ENCODE data around the gene BCL6B. TPM values are rescaled to one million over a fixed set of nuclear protein-coding genes. Genes with fewer than 3 reads are reported as not detected.
"Not testable (repeated sequence)": the region's sequence is repeated elsewhere in the genome, so short reads cannot be mapped to it uniquely, and the experiment has no call there.

BCL6B gene
- polyA plus RNA-seq, 3 donors, result 0.06 TPM; not detected in 2

- WGBS (ENCODE audit: insufficient coverage), result no CpG with 5 or more reads among the region's 3 CpGs
- no peak overlapping the region for H3K27ac Mint-ChIP-seq
- H3K4me3 ChIP-seq (replicated peaks in 1 of 3; ENCODE audit: low read depth in 2 of 3, low read length in 3 of 3), result no peak overlapping the region
- H3K9me3 Mint-ChIP-seq, result peaks cover 0 to 3% (median 0%) of the 10 kb centered on the region in 7 donors
- no peak for DNase-seq
- H3K27ac ChIP-seq (ENCODE audit: low read depth in 1 of 2, low read length in 2 of 2), result no peak overlapping the region
- no peak overlapping the region for H3K4me3 Mint-ChIP-seq
- no peaks in the 10 kb centered on the region for H3K4me1 Mint-ChIP-seq
- no peak overlapping the region for H3K9ac ChIP-seq (ENCODE audit: insufficient read depth, low read length, poor library complexity, severe bottlenecking)
- H3K27me3 Mint-ChIP-seq (ENCODE audit: low read depth in 3 of 3), result peaks cover 0 to 3% (median 0%) of the 10 kb centered on the region in 3 donors
- H3K9me3 ChIP-seq (replicated peaks in 1 of 2; ENCODE audit: control insufficient read depth in 1 of 2, insufficient read depth in 1 of 2, low read length in 2 of 2), result no peaks in the 10 kb centered on the region
- H2AFZ ChIP-seq (ENCODE audit: insufficient read depth, low read depth, low read length, poor library complexity, severe bottlenecking), result no peak overlapping the region
- no peaks in the 10 kb centered on the region for H4K20me1 ChIP-seq (ENCODE audit: insufficient read depth, low read length)
- TF ChIP-seq, protein P1, sequence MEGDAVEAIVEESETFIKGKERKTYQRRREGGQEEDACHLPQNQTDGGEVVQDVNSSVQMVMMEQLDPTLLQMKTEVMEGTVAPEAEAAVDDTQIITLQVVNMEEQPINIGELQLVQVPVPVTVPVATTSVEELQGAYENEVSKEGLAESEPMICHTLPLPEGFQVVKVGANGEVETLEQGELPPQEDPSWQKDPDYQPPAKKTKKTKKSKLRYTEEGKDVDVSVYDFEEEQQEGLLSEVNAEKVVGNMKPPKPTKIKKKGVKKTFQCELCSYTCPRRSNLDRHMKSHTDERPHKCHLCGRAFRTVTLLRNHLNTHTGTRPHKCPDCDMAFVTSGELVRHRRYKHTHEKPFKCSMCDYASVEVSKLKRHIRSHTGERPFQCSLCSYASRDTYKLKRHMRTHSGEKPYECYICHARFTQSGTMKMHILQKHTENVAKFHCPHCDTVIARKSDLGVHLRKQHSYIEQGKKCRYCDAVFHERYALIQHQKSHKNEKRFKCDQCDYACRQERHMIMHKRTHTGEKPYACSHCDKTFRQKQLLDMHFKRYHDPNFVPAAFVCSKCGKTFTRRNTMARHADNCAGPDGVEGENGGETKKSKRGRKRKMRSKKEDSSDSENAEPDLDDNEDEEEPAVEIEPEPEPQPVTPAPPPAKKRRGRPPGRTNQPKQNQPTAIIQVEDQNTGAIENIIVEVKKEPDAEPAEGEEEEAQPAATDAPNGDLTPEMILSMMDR (IDR thresholded peaks at IDR 0.05), result no peak
- no peak overlapping the region for H3K4me2 ChIP-seq (replicated peaks; ENCODE audit: extremely low read depth, low read length, poor library complexity, severe bottlenecking)
- H3K36me3 Mint-ChIP-seq, result no peaks in the 10 kb centered on the region
- no peaks in the 10 kb centered on the region for H3K27me3 ChIP-seq (ENCODE audit: control insufficient read depth in 2 of 2, insufficient read depth in 2 of 2, low read length in 2 of 2)
- no peaks in the 10 kb centered on the region for H3K36me3 ChIP-seq (replicated peaks in 1 of 2; ENCODE audit: control insufficient read depth in 1 of 2, insufficient read depth in 2 of 2, low read length in 2 of 2)
- H3K79me2 ChIP-seq (ENCODE audit: insufficient read depth, low read length), result no peaks in the 10 kb centered on the region
- H3K4me1 ChIP-seq (ENCODE audit: control insufficient read depth in 1 of 2, insufficient read depth in 2 of 2, low read length in 2 of 2), result no peaks in the 10 kb centered on the region
- intact Hi-C loops (cut with micrococcal nuclease), result no loop called here
Observed at GRCh38 chr17:6986676-6987075, 36.2 kb upstream of the BCL6B start.

DNA sequence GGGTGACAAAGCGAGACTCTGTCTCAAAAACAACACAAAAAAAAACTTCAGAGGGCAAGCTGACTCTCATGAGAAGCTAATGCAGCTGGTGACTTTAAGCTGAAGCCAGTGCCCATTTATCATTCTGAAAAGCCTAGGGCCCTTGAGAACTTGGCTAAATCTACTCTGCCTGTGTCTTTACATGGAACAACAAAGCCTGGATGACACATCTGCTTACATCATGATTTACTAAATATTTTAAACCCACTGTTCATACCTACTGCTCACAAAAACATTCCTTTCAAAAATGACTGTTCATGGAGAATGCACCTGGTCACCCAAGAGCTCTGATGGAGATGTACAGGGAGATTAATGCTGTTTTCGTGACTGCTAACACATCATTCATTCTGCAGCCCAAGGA is 33.1 kb upstream of the BCL6B start:
- Mint-ChIP-seq H3K27me3 (ENCODE audit: low read depth in 3 of 3) (peaks cover 0 to 7% (median 2%) of the 10 kb centered on the region in 3 donors), H3K4me3 (no peak overlapping the region), H3K9me3 (peaks cover 0 to 3% (median 0%) of the 10 kb centered on the region in 7 donors), H3K27ac (no peak overlapping the region), H3K36me3 (no peaks in the 10 kb centered on the region), H3K4me1 (no peaks in the 10 kb centered on the region)
- Histone ChIP-seq H3K4me3 (replicated peaks in 1 of 3; ENCODE audit: low read depth in 2 of 3, low read length in 3 of 3) (no peak overlapping the region), H4K20me1 (ENCODE audit: insufficient read depth, low read length) (no peaks in the 10 kb centered on the region), H3K9ac (ENCODE audit: insufficient read depth, low read length, poor library complexity, severe bottlenecking) (no peak overlapping the region), H2AFZ (ENCODE audit: insufficient read depth, low read depth, low read length, poor library complexity, severe bottlenecking) (no peak overlapping the region), H3K79me2 (ENCODE audit: insufficient read depth, low read length) (no peaks in the 10 kb centered on the region), H3K27ac (ENCODE audit: low read depth in 1 of 2, low read length in 2 of 2) (no peak overlapping the region), H3K27me3 (ENCODE audit: control insufficient read depth in 2 of 2, insufficient read depth in 2 of 2, low read length in 2 of 2) (no peaks in the 10 kb centered on the region), H3K9me3 (replicated peaks in 1 of 2; ENCODE audit: control insufficient read depth in 1 of 2, insufficient read depth in 1 of 2, low read length in 2 of 2) (no peaks in the 10 kb centered on the region), H3K36me3 (replicated peaks in 1 of 2; ENCODE audit: control insufficient read depth in 1 of 2, insufficient read depth in 2 of 2, low read length in 2 of 2) (no peaks in the 10 kb centered on the region), H3K4me2 (replicated peaks; ENCODE audit: extremely low read depth, low read length, poor library complexity, severe bottlenecking) (no peak overlapping the region), H3K4me1 (ENCODE audit: control insufficient read depth in 1 of 2, insufficient read depth in 2 of 2, low read length in 2 of 2) (no peaks in the 10 kb centered on the region)
- intact Hi-C loops (cut with micrococcal nuclease), result loop anchor here in 1 of 2 donors (10.0 kb wide), 1 partner anchor 325 kb away; no protein-coding TSS in a partner anchor
- DNase-seq, result no peak
- TF ChIP-seq, protein P1 (IDR thresholded peaks at IDR 0.05), result no peak
- no CpG with 5 or more reads among the region's 2 CpGs for WGBS (ENCODE audit: insufficient coverage)

GRCh38 chr17:6993613-6994056 is 29.2 kb upstream of the BCL6B start:
- H3K4me1 ChIP-seq (ENCODE audit: control insufficient read depth in 1 of 2, insufficient read depth in 2 of 2, low read length in 2 of 2), result peaks cover 0 to 15% of the 10 kb centered on the region in 2 donors

More at GRCh38 chr17:6993613-6994056, 29.2 kb upstream of the BCL6B start:
- not testable (repeated sequence) for H3K4me2 ChIP-seq (replicated peaks; ENCODE audit: extremely low read depth, low read length, poor library complexity, severe bottlenecking); H3K9ac ChIP-seq (ENCODE audit: insufficient read depth, low read length, poor library complexity, severe bottlenecking); H3K4me3 ChIP-seq (replicated peaks in 1 of 3; ENCODE audit: low read depth in 2 of 3, low read length in 3 of 3); H2AFZ ChIP-seq (ENCODE audit: insufficient read depth, low read depth, low read length, poor library complexity, severe bottlenecking); H3K27me3 ChIP-seq (ENCODE audit: control insufficient read depth in 2 of 2, insufficient read depth in 2 of 2, low read length in 2 of 2); H3K9me3 ChIP-seq (replicated peaks in 1 of 2; ENCODE audit: control insufficient read depth in 1 of 2, insufficient read depth in 1 of 2, low read length in 2 of 2); H3K4me3 Mint-ChIP-seq; H3K27ac ChIP-seq (ENCODE audit: low read depth in 1 of 2, low read length in 2 of 2); DNase-seq; H3K9me3 Mint-ChIP-seq; H3K79me2 ChIP-seq (ENCODE audit: insufficient read depth, low read length)
- Mint-ChIP-seq H3K4me1 (peaks cover 15% of the 10 kb centered on the region), H3K27ac (peak overlapping the region in 1 of 7 donors; percentile 45), H3K36me3 (peaks cover 21 to 23% of the 10 kb centered on the region in 2 donors), H3K27me3 (ENCODE audit: low read depth in 3 of 3) (peaks cover 4 to 11% (median 4%) of the 10 kb centered on the region in 3 donors)
- no CpG with 5 or more reads among the region's 5 CpGs for WGBS (ENCODE audit: insufficient coverage)
- intact Hi-C loops (cut with micrococcal nuclease), result loop anchor here in 1 of 2 donors (10.0 kb wide), 1 partner anchor 329 kb away; no protein-coding TSS in a partner anchor
- H4K20me1 ChIP-seq (ENCODE audit: insufficient read depth, low read length), result peaks cover 32% of the 10 kb centered on the region
- H3K36me3 ChIP-seq (replicated peaks in 1 of 2; ENCODE audit: control insufficient read depth in 1 of 2, insufficient read depth in 2 of 2, low read length in 2 of 2), result peaks cover 13 to 22% of the 10 kb centered on the region in 2 donors
